WTC11 (cell line): ENCODE data around the gene FKBP10.

Source experiments
- CTCF ChIP-seq: fragments of 200-600 bp; IDR thresholded peaks from 2 replicates; pipeline ENCODE4 v1.8.0; 2022; ENCODE audit warnings: antibody characterized with exemption
- E2F5 ChIP-seq: sonication (generic); formaldehyde crosslinking; IDR thresholded peaks from 2 replicates; pipeline ENCODE4 v1.8.1; 2022; ENCODE audit warnings: mild to moderate bottlenecking, moderate library complexity, missing genetic modification reagents
- ESRRA ChIP-seq: sonication (generic); formaldehyde crosslinking; IDR thresholded peaks from 2 replicates; pipeline ENCODE4 v1.8.1; 2022; ENCODE audit warnings: mild to moderate bottlenecking, missing genetic modification reagents, borderline replicate concordance
- FOXP4 ChIP-seq: sonication (generic); formaldehyde crosslinking; IDR thresholded peaks from 2 replicates; pipeline ENCODE4 v1.8.0; 2022; ENCODE audit warnings: mild to moderate bottlenecking, missing genetic modification reagents
- MLX ChIP-seq: sonication (generic); formaldehyde crosslinking; IDR thresholded peaks from 2 replicates; pipeline ENCODE4 v1.8.1; 2023; ENCODE audit warnings: mild to moderate bottlenecking, missing genetic modification reagents, moderate library complexity
- PRDM15 ChIP-seq: sonication (generic); formaldehyde crosslinking; IDR thresholded peaks from 2 replicates; pipeline ENCODE4 v1.8.0; 2022; ENCODE audit warnings: missing genetic modification reagents
- USF1 ChIP-seq: sonication (generic); formaldehyde crosslinking; IDR thresholded peaks from 2 replicates; pipeline ENCODE4 v1.8.0; 2022; ENCODE audit warnings: mild to moderate bottlenecking, missing genetic modification reagents
- TF ChIP-seq, protein P1 (sequence below): sonication (generic); formaldehyde crosslinking; IDR thresholded peaks from 2 replicates; pipeline ENCODE4 v1.8.1; 2023; ENCODE audit warnings: mild to moderate bottlenecking, missing genetic modification reagents, moderate library complexity
- TF ChIP-seq, protein P2 (sequence below): sonication (generic); formaldehyde crosslinking; IDR thresholded peaks from 2 replicates; pipeline ENCODE4 v1.8.1; 2022; ENCODE audit warnings: missing genetic modification reagents, borderline replicate concordance

- TF ChIP-seq, protein P1, sequence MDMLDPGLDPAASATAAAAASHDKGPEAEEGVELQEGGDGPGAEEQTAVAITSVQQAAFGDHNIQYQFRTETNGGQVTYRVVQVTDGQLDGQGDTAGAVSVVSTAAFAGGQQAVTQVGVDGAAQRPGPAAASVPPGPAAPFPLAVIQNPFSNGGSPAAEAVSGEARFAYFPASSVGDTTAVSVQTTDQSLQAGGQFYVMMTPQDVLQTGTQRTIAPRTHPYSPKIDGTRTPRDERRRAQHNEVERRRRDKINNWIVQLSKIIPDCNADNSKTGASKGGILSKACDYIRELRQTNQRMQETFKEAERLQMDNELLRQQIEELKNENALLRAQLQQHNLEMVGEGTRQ (CRISPR knock-in tag), result no peak
- TF ChIP-seq FOXP4 (CRISPR knock-in tag) (no peak), USF1 (CRISPR knock-in tag) (no peak), CTCF (no peak), PRDM15 (CRISPR knock-in tag) (no peak), ESRRA (CRISPR knock-in tag) (no peak), MLX (CRISPR knock-in tag) (no peak), E2F5 (no peak)
- TF ChIP-seq, protein P2, sequence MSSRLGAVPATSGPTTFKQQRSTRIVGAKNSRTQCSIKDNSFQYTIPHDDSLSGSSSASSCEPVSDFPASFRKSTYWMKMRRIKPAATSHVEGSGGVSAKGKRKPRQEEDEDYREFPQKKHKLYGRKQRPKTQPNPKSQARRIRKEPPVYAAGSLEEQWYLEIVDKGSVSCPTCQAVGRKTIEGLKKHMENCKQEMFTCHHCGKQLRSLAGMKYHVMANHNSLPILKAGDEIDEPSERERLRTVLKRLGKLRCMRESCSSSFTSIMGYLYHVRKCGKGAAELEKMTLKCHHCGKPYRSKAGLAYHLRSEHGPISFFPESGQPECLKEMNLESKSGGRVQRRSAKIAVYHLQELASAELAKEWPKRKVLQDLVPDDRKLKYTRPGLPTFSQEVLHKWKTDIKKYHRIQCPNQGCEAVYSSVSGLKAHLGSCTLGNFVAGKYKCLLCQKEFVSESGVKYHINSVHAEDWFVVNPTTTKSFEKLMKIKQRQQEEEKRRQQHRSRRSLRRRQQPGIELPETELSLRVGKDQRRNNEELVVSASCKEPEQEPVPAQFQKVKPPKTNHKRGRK, result no peak
Observed at GRCh38 chr17:41793784-41794539, 18.8 kb upstream of the FKBP10 start.
